ENCODE data around the gene TSPAN32.

GRCh38 chr11:2317354-2318050 is 15.7 kb downstream of the TSPAN32 start:
- TF ChIP-seq CTCF (IDR thresholded peaks at IDR 0.05) (no peak), EP300 (IDR thresholded peaks at IDR 0.05) (no peak), REST (IDR thresholded peaks at IDR 0.05) (no peak), PBX3 (IDR thresholded peaks at IDR 0.05) (no peak), MAZ (IDR thresholded peaks at IDR 0.05; ENCODE audit: borderline replicate concordance, low read depth, low read length) (no peak), SMC3 (IDR thresholded peaks at IDR 0.05) (no peak), POLR2A (IDR thresholded peaks at IDR 0.05; ENCODE audit: low read length) (no peak), HMGXB4 (CRISPR knock-in tag; IDR thresholded peaks at IDR 0.05; ENCODE audit: borderline replicate concordance) (no peak), CBX2 (IDR thresholded peaks at IDR 0.05; ENCODE audit: borderline replicate concordance, low read depth) (no peak), RAD21 (conservative IDR thresholded peaks at IDR 0.05 in 1 of 2, IDR thresholded peaks at IDR 0.05 in 1 of 2) (no peak), SREBF2 (IDR thresholded peaks at IDR 0.05) (no peak)

All from A549 (cell line).